GM12874 (cell line): ENCODE data around the gene TXN.

Experiments used
- CTCF ChIP-seq: IDR thresholded peaks from 2 replicates; pipeline ENCODE4 v1.5.1; 2011; ENCODE audit warnings: low read depth, mild to moderate bottlenecking, control low read depth, low read length, moderate library complexity; ENCODE audit not compliant: insufficient read depth

Gene TXN

GRCh38 chr9:110248361-110248760 is 7.9 kb downstream of the TXN start:
- TF ChIP-seq CTCF: no peak

GRCh38 chr9:110246214-110246613 is 10.1 kb downstream of the TXN start:
- TF ChIP-seq CTCF: no peak

- no peak for TF ChIP-seq CTCF
Observed at GRCh38 chr9:110244616-110245015, 11.7 kb downstream of the TXN start.

- TF ChIP-seq CTCF: no peak
Observed at GRCh38 chr9:110241858-110242321, 14.4 kb downstream of the TXN start.

- TF ChIP-seq CTCF: no peak
Observed at GRCh38 chr9:110241260-110241857, 14.9 kb downstream of the TXN start.

- TF ChIP-seq CTCF: no peak
Observed at GRCh38 chr9:110240198-110240597, 16.1 kb downstream of the TXN start.

GRCh38 chr9:110228321-110228720 is 28.0 kb downstream of the TXN start:
- no peak for TF ChIP-seq CTCF
